ENCODE results near the gene CNGA1.

Gene CNGA1

GRCh38 chr4:48016141-48017107 lies at the start of gene CNGA1, which contains the start of gene NIPAL1:
Gene CNGA1, minus strand, starts transcription at chr4:48016681. Its CDS starts 63,992 bp downstream, at chr4:47952689.
Gene NIPAL1, plus strand, starts transcription at chr4:48016772. Its CDS starts 68 bp downstream, at chr4:48016840.
- H3K27ac ChIP-seq (ENCODE audit: extremely low read depth, low read depth, low read length) = peak within 1 kb of the TSS; percentile 76
- peak; percentile 73; the same call in 1 of the 2 replicates for TF ChIP-seq GLIS2 (tag by site-specific recombination; IDR thresholded peaks at IDR 0.05)
- TF ChIP-seq ZNF76 (tag by site-specific recombination; IDR thresholded peaks at IDR 0.05; ENCODE audit: borderline replicate concordance, low read depth) = 0 out of 2 replicates have a peak, but pooled peaks have one; percentile 28
- TF ChIP-seq, protein P1, sequence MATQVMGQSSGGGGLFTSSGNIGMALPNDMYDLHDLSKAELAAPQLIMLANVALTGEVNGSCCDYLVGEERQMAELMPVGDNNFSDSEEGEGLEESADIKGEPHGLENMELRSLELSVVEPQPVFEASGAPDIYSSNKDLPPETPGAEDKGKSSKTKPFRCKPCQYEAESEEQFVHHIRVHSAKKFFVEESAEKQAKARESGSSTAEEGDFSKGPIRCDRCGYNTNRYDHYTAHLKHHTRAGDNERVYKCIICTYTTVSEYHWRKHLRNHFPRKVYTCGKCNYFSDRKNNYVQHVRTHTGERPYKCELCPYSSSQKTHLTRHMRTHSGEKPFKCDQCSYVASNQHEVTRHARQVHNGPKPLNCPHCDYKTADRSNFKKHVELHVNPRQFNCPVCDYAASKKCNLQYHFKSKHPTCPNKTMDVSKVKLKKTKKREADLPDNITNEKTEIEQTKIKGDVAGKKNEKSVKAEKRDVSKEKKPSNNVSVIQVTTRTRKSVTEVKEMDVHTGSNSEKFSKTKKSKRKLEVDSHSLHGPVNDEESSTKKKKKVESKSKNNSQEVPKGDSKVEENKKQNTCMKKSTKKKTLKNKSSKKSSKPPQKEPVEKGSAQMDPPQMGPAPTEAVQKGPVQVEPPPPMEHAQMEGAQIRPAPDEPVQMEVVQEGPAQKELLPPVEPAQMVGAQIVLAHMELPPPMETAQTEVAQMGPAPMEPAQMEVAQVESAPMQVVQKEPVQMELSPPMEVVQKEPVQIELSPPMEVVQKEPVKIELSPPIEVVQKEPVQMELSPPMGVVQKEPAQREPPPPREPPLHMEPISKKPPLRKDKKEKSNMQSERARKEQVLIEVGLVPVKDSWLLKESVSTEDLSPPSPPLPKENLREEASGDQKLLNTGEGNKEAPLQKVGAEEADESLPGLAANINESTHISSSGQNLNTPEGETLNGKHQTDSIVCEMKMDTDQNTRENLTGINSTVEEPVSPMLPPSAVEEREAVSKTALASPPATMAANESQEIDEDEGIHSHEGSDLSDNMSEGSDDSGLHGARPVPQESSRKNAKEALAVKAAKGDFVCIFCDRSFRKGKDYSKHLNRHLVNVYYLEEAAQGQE (tag by site-specific recombination; IDR thresholded peaks at IDR 0.05) = peak; percentile 34; the same call in 1 of the 2 replicates
- TF ChIP-seq ZNF394 (tag by site-specific recombination; IDR thresholded peaks at IDR 0.05; ENCODE audit: borderline replicate concordance) = peak; percentile 76
- 0 out of 2 replicates have a peak, but pooled peaks have one; percentile 9 for TF ChIP-seq GLIS1 (tag by site-specific recombination; IDR thresholded peaks at IDR 0.05)
- peak; percentile 41; the same call in 1 of the 2 replicates for TF ChIP-seq HIC1 (tag by site-specific recombination; IDR thresholded peaks at IDR 0.05)
- TF ChIP-seq ZBTB8A (tag by site-specific recombination; IDR thresholded peaks at IDR 0.05) = peak; percentile 26; the same call in 1 of the 2 replicates
- TF ChIP-seq ZBTB20 (tag by site-specific recombination; IDR thresholded peaks at IDR 0.05) = peak; percentile 84
- no peak; the same call in 1 of the 2 replicates for TF ChIP-seq KLF8 (tag by site-specific recombination; IDR thresholded peaks at IDR 0.05)
- peak; percentile 53; the same call in 1 of the 2 replicates for TF ChIP-seq ZXDB (tag by site-specific recombination; IDR thresholded peaks at IDR 0.05)
- TF ChIP-seq SP3 (tag by site-specific recombination; IDR thresholded peaks at IDR 0.05) = peak; percentile 47
- peak; percentile 51 for TF ChIP-seq ZBTB6 (tag by site-specific recombination; IDR thresholded peaks at IDR 0.05)
- peak; percentile 38 for TF ChIP-seq SP2 (tag by site-specific recombination; IDR thresholded peaks at IDR 0.05)
- peak; percentile 11; the same call in 1 of the 2 replicates for TF ChIP-seq ZBTB48 (tag by site-specific recombination; IDR thresholded peaks at IDR 0.05)
- TF ChIP-seq ZIC2 (tag by site-specific recombination; IDR thresholded peaks at IDR 0.05) = peak; percentile 30; the same call in 1 of the 2 replicates
- TF ChIP-seq ZNF335 (tag by site-specific recombination; conservative IDR thresholded peaks at IDR 0.05) = peak; percentile 72; the same call in 1 of the 2 replicates
- TF ChIP-seq, protein P2, sequence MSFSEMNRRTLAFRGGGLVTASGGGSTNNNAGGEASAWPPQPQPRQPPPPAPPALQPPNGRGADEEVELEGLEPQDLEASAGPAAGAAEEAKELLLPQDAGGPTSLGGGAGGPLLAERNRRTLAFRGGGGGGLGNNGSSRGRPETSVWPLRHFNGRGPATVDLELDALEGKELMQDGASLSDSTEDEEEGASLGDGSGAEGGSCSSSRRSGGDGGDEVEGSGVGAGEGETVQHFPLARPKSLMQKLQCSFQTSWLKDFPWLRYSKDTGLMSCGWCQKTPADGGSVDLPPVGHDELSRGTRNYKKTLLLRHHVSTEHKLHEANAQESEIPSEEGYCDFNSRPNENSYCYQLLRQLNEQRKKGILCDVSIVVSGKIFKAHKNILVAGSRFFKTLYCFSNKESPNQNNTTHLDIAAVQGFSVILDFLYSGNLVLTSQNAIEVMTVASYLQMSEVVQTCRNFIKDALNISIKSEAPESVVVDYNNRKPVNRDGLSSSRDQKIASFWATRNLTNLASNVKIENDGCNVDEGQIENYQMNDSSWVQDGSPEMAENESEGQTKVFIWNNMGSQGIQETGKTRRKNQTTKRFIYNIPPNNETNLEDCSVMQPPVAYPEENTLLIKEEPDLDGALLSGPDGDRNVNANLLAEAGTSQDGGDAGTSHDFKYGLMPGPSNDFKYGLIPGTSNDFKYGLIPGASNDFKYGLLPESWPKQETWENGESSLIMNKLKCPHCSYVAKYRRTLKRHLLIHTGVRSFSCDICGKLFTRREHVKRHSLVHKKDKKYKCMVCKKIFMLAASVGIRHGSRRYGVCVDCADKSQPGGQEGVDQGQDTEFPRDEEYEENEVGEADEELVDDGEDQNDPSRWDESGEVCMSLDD (tag by site-specific recombination; IDR thresholded peaks at IDR 0.05) = peak; percentile 30
- TF ChIP-seq ZNF175 (tag by site-specific recombination; IDR thresholded peaks at IDR 0.05) = no peak
- TF ChIP-seq ZNF2 (tag by site-specific recombination; IDR thresholded peaks at IDR 0.05) = peak; percentile 31; the same call in 1 of the 2 replicates
- TF ChIP-seq PATZ1 (tag by site-specific recombination; IDR thresholded peaks at IDR 0.05) = peak; percentile 86

More at GRCh38 chr4:48016141-48017107, at the start of gene CNGA1, which contains the start of gene NIPAL1:
- H3K4me1 ChIP-seq (ENCODE audit: control insufficient read depth, insufficient read depth, low read length) = no peaks in the 10 kb centered on the region
- no peaks in the 10 kb centered on the region for H3K36me3 ChIP-seq (ENCODE audit: control insufficient read depth in 2 of 2, insufficient read depth in 1 of 2, low read length in 2 of 2)
- ChIA-PET POLR2A (interaction anchor here (0.7 kb wide), 1 partner anchor 112 kb away, joined by 3 read pairs; no protein-coding TSS in a partner anchor), CTCF (interaction anchor here (1.5 kb wide), 1 partner anchor 14 kb away, joined by 4 read pairs; no protein-coding TSS in a partner anchor)
- H3K4me3 ChIP-seq (ENCODE audit: low read depth, low read length) = peak within 1 kb of the TSS; percentile 81
- no peaks in the 10 kb centered on the region for H3K9me3 ChIP-seq (ENCODE audit: control insufficient read depth, insufficient read depth, low read depth, low read length)

All from HEK293 (cell line).